Measurements from ENCODE around the gene CELF6. TPM values are rescaled to one million over a fixed set of nuclear protein-coding genes. Genes with fewer than 3 reads are reported as not detected.

The CELF6 gene
- total and polyA plus RNA-seq, 2 experiments from 2014 or later = 0.14 TPM; not detected in 1

DNA sequence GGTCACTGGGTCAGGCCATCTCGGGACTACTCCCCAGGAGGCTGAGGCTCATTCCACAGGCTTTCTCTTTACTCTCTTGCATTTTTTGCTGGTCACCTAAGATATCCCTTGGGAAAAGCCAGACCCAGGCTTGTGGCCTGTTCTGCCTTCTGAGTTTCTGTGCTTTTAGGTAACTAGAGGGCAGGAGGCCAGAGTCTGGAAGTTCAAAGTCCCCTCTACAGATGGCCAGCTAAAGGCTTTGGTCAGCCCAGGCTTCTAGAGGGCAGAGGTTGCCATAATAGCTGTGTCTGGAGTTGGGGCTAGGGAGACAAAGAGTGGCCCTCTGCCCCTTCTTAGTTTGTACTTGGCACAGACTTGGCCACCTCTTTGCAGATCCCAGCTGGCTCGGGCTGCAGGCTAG lies 39.2 kb downstream of the CELF6 start:
- Mint-ChIP-seq H3K4me3 (no peak overlapping the region), H3K27me3 (ENCODE audit: insufficient read depth, low read depth, poor library complexity) (peaks cover 14% of the 10 kb centered on the region), H3K4me1 (no peaks in the 10 kb centered on the region), H3K27ac (no peak overlapping the region), H3K36me3 (ENCODE audit: low read depth) (no peaks in the 10 kb centered on the region), H3K9me3 (no peaks in the 10 kb centered on the region)
- no peak overlapping the region for H3K4me2 ChIP-seq
- no peaks in the 10 kb centered on the region for H3K9me2 ChIP-seq (ENCODE audit: insufficient read depth)
- H4K20me1 ChIP-seq (replicated peaks; ENCODE audit: insufficient read depth) = no peaks in the 10 kb centered on the region
- H3K36me3 ChIP-seq (ENCODE audit: insufficient read depth) = no peaks in the 10 kb centered on the region
- H3F3A ChIP-seq (replicated peaks; ENCODE audit: low read depth) = no peaks in the 10 kb centered on the region
- ATAC-seq = no peak
- no peaks in the 10 kb centered on the region for H3K27me3 ChIP-seq (ENCODE audit: insufficient read depth)
- no peaks in the 10 kb centered on the region for H3K79me2 ChIP-seq (replicated peaks; ENCODE audit: insufficient read depth)
- no peak for DNase-seq (ENCODE audit: low spot score)
- no peaks in the 10 kb centered on the region for H3K4me1 ChIP-seq (ENCODE audit: insufficient read depth)
- no peak overlapping the region for H2AFZ ChIP-seq
- TF ChIP-seq POLR2AphosphoS5 (IDR thresholded peaks at IDR 0.05; ENCODE audit: low read depth) (no peak), NANOG (IDR thresholded peaks at IDR 0.05; ENCODE audit: borderline replicate concordance) (no peak), ZNF114 (CRISPR knock-in tag; IDR thresholded peaks at IDR 0.05) (no peak), CREB1 (CRISPR knock-in tag; IDR thresholded peaks at IDR 0.05; ENCODE audit: low read depth) (no peak), STAT1 (IDR thresholded peaks at IDR 0.05; ENCODE audit: unreplicated experiment) (no peak), JUNB (IDR thresholded peaks at IDR 0.05; ENCODE audit: unreplicated experiment) (no peak), EZH2phosphoT487 (IDR thresholded peaks at IDR 0.05; ENCODE audit: unreplicated experiment) (no peak)
- TF ChIP-seq, protein P1, sequence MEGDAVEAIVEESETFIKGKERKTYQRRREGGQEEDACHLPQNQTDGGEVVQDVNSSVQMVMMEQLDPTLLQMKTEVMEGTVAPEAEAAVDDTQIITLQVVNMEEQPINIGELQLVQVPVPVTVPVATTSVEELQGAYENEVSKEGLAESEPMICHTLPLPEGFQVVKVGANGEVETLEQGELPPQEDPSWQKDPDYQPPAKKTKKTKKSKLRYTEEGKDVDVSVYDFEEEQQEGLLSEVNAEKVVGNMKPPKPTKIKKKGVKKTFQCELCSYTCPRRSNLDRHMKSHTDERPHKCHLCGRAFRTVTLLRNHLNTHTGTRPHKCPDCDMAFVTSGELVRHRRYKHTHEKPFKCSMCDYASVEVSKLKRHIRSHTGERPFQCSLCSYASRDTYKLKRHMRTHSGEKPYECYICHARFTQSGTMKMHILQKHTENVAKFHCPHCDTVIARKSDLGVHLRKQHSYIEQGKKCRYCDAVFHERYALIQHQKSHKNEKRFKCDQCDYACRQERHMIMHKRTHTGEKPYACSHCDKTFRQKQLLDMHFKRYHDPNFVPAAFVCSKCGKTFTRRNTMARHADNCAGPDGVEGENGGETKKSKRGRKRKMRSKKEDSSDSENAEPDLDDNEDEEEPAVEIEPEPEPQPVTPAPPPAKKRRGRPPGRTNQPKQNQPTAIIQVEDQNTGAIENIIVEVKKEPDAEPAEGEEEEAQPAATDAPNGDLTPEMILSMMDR (conservative IDR thresholded peaks at IDR 0.05; ENCODE audit: low read depth in 2 of 2) = no peak
- H3K4me3 ChIP-seq = no peak overlapping the region
- no peak overlapping the region for H3K27ac ChIP-seq (ENCODE audit: low read depth)

DNA sequence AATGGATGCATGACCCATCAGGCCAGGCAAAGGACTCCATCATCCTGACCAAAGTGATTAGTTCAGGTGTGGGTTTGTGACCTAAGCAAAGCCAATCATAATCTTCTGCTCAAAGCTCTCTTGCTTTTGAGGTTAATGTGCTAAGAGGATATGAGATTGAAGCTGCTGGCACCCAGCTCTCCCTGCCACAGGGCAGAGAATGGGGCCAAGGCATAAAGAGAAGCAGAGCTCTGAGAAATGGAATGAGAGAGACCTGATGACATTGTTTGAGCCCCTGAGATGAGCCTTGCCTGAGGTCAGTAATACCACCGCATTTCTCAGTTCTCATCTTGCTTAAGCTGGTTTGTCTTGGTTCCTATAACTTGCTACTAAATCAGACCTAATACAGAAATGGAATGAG lies 41.2 kb downstream of the CELF6 start:
- no peaks in the 10 kb centered on the region for H3K36me3 Mint-ChIP-seq (ENCODE audit: low read depth)
- H3K4me1 Mint-ChIP-seq = no peaks in the 10 kb centered on the region
- no peak for TF ChIP-seq STAT1 (IDR thresholded peaks at IDR 0.05; ENCODE audit: unreplicated experiment)
- TF ChIP-seq REST (IDR thresholded peaks at IDR 0.05; ENCODE audit: unreplicated experiment) = no peak
- TF ChIP-seq, protein P2, sequence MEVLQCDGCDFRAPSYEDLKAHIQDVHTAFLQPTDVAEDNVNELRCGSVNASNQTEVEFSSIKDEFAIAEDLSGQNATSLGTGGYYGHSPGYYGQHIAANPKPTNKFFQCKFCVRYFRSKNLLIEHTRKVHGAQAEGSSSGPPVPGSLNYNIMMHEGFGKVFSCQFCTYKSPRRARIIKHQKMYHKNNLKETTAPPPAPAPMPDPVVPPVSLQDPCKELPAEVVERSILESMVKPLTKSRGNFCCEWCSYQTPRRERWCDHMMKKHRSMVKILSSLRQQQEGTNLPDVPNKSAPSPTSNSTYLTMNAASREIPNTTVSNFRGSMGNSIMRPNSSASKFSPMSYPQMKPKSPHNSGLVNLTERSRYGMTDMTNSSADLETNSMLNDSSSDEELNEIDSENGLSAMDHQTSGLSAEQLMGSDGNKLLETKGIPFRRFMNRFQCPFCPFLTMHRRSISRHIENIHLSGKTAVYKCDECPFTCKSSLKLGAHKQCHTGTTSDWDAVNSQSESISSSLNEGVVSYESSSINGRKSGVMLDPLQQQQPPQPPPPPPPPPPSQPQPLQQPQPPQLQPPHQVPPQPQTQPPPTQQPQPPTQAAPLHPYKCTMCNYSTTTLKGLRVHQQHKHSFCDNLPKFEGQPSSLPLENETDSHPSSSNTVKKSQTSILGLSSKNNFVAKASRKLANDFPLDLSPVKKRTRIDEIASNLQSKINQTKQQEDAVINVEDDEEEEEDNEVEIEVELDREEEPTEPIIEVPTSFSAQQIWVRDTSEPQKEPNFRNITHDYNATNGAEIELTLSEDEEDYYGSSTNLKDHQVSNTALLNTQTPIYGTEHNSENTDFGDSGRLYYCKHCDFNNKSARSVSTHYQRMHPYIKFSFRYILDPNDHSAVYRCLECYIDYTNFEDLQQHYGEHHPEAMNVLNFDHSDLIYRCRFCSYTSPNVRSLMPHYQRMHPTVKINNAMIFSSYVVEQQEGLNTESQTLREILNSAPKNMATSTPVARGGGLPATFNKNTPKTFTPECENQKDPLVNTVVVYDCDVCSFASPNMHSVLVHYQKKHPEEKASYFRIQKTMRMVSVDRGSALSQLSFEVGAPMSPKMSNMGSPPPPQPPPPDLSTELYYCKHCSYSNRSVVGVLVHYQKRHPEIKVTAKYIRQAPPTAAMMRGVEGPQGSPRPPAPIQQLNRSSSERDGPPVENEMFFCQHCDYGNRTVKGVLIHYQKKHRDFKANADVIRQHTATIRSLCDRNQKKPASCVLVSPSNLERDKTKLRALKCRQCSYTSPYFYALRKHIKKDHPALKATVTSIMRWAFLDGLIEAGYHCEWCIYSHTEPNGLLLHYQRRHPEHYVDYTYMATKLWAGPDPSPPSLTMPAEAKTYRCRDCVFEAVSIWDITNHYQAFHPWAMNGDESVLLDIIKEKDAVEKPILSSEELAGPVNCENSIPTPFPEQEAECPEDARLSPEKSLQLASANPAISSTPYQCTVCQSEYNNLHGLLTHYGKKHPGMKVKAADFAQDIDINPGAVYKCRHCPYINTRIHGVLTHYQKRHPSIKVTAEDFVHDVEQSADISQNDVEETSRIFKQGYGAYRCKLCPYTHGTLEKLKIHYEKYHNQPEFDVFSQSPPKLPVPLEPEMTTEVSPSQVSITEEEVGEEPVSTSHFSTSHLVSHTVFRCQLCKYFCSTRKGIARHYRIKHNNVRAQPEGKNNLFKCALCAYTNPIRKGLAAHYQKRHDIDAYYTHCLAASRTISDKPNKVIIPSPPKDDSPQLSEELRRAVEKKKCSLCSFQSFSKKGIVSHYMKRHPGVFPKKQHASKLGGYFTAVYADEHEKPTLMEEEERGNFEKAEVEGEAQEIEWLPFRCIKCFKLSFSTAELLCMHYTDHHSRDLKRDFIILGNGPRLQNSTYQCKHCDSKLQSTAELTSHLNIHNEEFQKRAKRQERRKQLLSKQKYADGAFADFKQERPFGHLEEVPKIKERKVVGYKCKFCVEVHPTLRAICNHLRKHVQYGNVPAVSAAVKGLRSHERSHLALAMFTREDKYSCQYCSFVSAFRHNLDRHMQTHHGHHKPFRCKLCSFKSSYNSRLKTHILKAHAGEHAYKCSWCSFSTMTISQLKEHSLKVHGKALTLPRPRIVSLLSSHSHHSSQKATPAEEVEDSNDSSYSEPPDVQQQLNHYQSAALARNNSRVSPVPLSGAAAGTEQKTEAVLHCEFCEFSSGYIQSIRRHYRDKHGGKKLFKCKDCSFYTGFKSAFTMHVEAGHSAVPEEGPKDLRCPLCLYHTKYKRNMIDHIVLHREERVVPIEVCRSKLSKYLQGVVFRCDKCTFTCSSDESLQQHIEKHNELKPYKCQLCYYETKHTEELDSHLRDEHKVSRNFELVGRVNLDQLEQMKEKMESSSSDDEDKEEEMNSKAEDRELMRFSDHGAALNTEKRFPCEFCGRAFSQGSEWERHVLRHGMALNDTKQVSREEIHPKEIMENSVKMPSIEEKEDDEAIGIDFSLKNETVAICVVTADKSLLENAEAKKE (CRISPR knock-in tag; IDR thresholded peaks at IDR 0.05) = no peak

More for the DNA sequence above, 41.2 kb downstream of the CELF6 start:
- Histone ChIP-seq H3K27ac (ENCODE audit: low read depth) (no peak overlapping the region), H3K4me3 (no peak overlapping the region), H4K20me1 (replicated peaks; ENCODE audit: insufficient read depth) (no peaks in the 10 kb centered on the region), H2AFZ (no peak overlapping the region), H3K9me2 (ENCODE audit: insufficient read depth) (no peaks in the 10 kb centered on the region), H3F3A (replicated peaks; ENCODE audit: low read depth) (no peaks in the 10 kb centered on the region), H3K36me3 (ENCODE audit: insufficient read depth) (no peaks in the 10 kb centered on the region), H3K4me1 (ENCODE audit: insufficient read depth) (no peaks in the 10 kb centered on the region), H3K4me2 (no peak overlapping the region), H3K27me3 (ENCODE audit: insufficient read depth) (no peaks in the 10 kb centered on the region), H3K79me2 (replicated peaks; ENCODE audit: insufficient read depth) (no peaks in the 10 kb centered on the region)
- Mint-ChIP-seq H3K9me3 (no peaks in the 10 kb centered on the region), H3K4me3 (no peak overlapping the region), H3K27me3 (ENCODE audit: insufficient read depth, low read depth, poor library complexity) (peaks cover 14% of the 10 kb centered on the region), H3K27ac (no peak overlapping the region)
- ATAC-seq (no peak), DNase-seq (ENCODE audit: low spot score) (no peak)
